DND-41 (cell line): ENCODE data around the gene MPO.

Source experiments
- ATAC-seq: fragments of 200-7000 bp; cut with Tn5 transposase; 3 replicates; pipeline ENCODE4 v1.9.1; 2021; ENCODE audit warnings: low read depth; ENCODE audit not compliant: insufficient read depth
- DNase-seq: peaks from one replicate; pipeline ENCODE4 v3.0.0-alpha.2; 2020
- H2AFZ ChIP-seq: 2 replicates; pipeline ENCODE4 v1.6.0; 2012; ENCODE audit warnings: low read depth, low read length
- H3K27ac ChIP-seq: 2 replicates; pipeline ENCODE4 v1.5.1; 2012; ENCODE audit warnings: low read length, inconsistent platforms
- H3K27me3 ChIP-seq: fragments of 200-600 bp; sonication (generic); 2 replicates; pipeline ENCODE4 v1.6.0; 2012; ENCODE audit warnings: low read length, mild to moderate bottlenecking, inconsistent platforms; ENCODE audit not compliant: insufficient read depth, poor library complexity
- H3K36me3 ChIP-seq: 2 replicates; pipeline ENCODE4 v1.5.1; 2012; ENCODE audit warnings: low read length, inconsistent platforms; ENCODE audit not compliant: insufficient read depth
- H3K4me1 ChIP-seq: 2 replicates; pipeline ENCODE4 v1.5.1; 2012; ENCODE audit warnings: mild to moderate bottlenecking, low read length; ENCODE audit not compliant: insufficient read depth
- H3K4me2 ChIP-seq: 2 replicates; pipeline ENCODE4 v1.6.0; 2012; ENCODE audit warnings: mild to moderate bottlenecking, moderate library complexity, low read length, inconsistent platforms; ENCODE audit not compliant: insufficient read depth
- H3K4me3 ChIP-seq, 2 experiments: fragments of 200-600 bp in 1 of 2; shearing (Covaris generic) in 1 of 2; 2 replicates each; pipeline ENCODE4 v1.5.1; 2012 to 2016; ENCODE audit warnings: inconsistent platforms in 2 of 2, low read length in 2 of 2, mild to moderate bottlenecking in 2 of 2, low read depth in 1 of 2, moderate library complexity in 1 of 2
- H3K79me2 ChIP-seq: 2 replicates; pipeline ENCODE4 v1.6.0; 2012; ENCODE audit warnings: low read length, inconsistent platforms; ENCODE audit not compliant: insufficient read depth
- H3K9ac ChIP-seq: 2 replicates; pipeline ENCODE4 v1.6.0; 2012; ENCODE audit warnings: low read depth, mild to moderate bottlenecking, inconsistent platforms, low read length, moderate library complexity
- H3K9me3 ChIP-seq: 2 replicates; pipeline ENCODE4 v1.5.1; 2012; ENCODE audit warnings: low read length, moderate library complexity, mild to moderate bottlenecking, inconsistent platforms; ENCODE audit not compliant: insufficient read depth, severe bottlenecking
- H4K20me1 ChIP-seq: 2 replicates; pipeline ENCODE4 v1.6.0; 2012; ENCODE audit warnings: low read length; ENCODE audit not compliant: insufficient read depth
- EZH2 ChIP-seq: IDR thresholded peaks from 3 replicates; pipeline ENCODE4 v1.6.1; 2012; ENCODE audit warnings: borderline replicate concordance, low read depth, mild to moderate bottlenecking, moderate library complexity, low read length, inconsistent platforms; ENCODE audit not compliant: severe bottlenecking
- TF ChIP-seq, protein P1 (sequence below): IDR thresholded peaks from 2 replicates; pipeline ENCODE4 v1.5.1; 2012; ENCODE audit warnings: borderline replicate concordance, low read length, moderate library complexity, mild to moderate bottlenecking; ENCODE audit not compliant: poor library complexity, severe bottlenecking; ENCODE audit errors: extremely low read depth

Gene MPO

GRCh38 chr17:58247511-58248363 is 33.0 kb downstream of the MPO start:
- TF ChIP-seq, protein P1, sequence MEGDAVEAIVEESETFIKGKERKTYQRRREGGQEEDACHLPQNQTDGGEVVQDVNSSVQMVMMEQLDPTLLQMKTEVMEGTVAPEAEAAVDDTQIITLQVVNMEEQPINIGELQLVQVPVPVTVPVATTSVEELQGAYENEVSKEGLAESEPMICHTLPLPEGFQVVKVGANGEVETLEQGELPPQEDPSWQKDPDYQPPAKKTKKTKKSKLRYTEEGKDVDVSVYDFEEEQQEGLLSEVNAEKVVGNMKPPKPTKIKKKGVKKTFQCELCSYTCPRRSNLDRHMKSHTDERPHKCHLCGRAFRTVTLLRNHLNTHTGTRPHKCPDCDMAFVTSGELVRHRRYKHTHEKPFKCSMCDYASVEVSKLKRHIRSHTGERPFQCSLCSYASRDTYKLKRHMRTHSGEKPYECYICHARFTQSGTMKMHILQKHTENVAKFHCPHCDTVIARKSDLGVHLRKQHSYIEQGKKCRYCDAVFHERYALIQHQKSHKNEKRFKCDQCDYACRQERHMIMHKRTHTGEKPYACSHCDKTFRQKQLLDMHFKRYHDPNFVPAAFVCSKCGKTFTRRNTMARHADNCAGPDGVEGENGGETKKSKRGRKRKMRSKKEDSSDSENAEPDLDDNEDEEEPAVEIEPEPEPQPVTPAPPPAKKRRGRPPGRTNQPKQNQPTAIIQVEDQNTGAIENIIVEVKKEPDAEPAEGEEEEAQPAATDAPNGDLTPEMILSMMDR = no peak
- TF ChIP-seq EZH2 = no peak
- Histone ChIP-seq H3K4me3 (no peak overlapping the region), H2AFZ (no peak overlapping the region; the same call in 1 of the 2 replicates), H3K27me3 (peaks cover 45% of the 10 kb centered on the region), H3K9me3 (no peaks in the 10 kb centered on the region), H3K79me2 (no peaks in the 10 kb centered on the region), H3K4me1 (no peaks in the 10 kb centered on the region), H4K20me1 (no peaks in the 10 kb centered on the region; the same call in 1 of the 2 replicates), H3K27ac (no peak overlapping the region), H3K4me2 (no peak overlapping the region), H3K36me3 (no peaks in the 10 kb centered on the region), H3K9ac (no peak overlapping the region)
- ATAC-seq (no peak), DNase-seq (no peak)

GRCh38 chr17:58246781-58247180 is 34.0 kb downstream of the MPO start:
- H3K36me3 ChIP-seq = no peaks in the 10 kb centered on the region
- H3K27me3 ChIP-seq = peaks cover 40% of the 10 kb centered on the region

GRCh38 chr17:58246104-58246740 is 34.5 kb downstream of the MPO start:
- no peak for ATAC-seq
- H3K27me3 ChIP-seq = peaks cover 38% of the 10 kb centered on the region
- TF ChIP-seq, protein P1 = no peak
- no peak for TF ChIP-seq EZH2

More at GRCh38 chr17:58246781-58247180, 34.0 kb downstream of the MPO start:
- ATAC-seq (no peak), DNase-seq (no peak)
- TF ChIP-seq EZH2 = no peak
- H3K4me2 ChIP-seq = no peak overlapping the region
- no peaks in the 10 kb centered on the region; the same call in 1 of the 2 replicates for H4K20me1 ChIP-seq
- no peaks in the 10 kb centered on the region for H3K4me1 ChIP-seq
- H3K9me3 ChIP-seq = no peaks in the 10 kb centered on the region
- H3K9ac ChIP-seq = no peak overlapping the region
- no peak overlapping the region for H3K27ac ChIP-seq
- H3K79me2 ChIP-seq = no peaks in the 10 kb centered on the region
- H2AFZ ChIP-seq = no peak overlapping the region
- H3K4me3 ChIP-seq = no peak overlapping the region

More at GRCh38 chr17:58246104-58246740, 34.5 kb downstream of the MPO start:
- no peak overlapping the region for H2AFZ ChIP-seq
- no peak overlapping the region for H3K27ac ChIP-seq
- no peak overlapping the region for H3K4me3 ChIP-seq
- H4K20me1 ChIP-seq = no peaks in the 10 kb centered on the region; the same call in 1 of the 2 replicates
- H3K4me1 ChIP-seq = no peaks in the 10 kb centered on the region
- no peaks in the 10 kb centered on the region for H3K36me3 ChIP-seq
- no peak for DNase-seq
- no peaks in the 10 kb centered on the region for H3K9me3 ChIP-seq
- no peak overlapping the region for H3K9ac ChIP-seq
- H3K4me2 ChIP-seq = no peak overlapping the region
- H3K79me2 ChIP-seq = no peaks in the 10 kb centered on the region
